Mesodermal cell (in vitro differentiated cells): Measurements from ENCODE around the gene RSPH4A.
"Not testable (repeated sequence)": the region's sequence is repeated elsewhere in the genome, so short reads cannot be mapped to it uniquely, and the experiment has no call there.

Source experiments
- H3K27ac ChIP-seq: 2 replicates; pipeline ENCODE4 v1.7.0; 2013; ENCODE audit warnings: mild to moderate bottlenecking, low read depth, low read length, moderate library complexity; ENCODE audit not compliant: severe bottlenecking
- H3K36me3 ChIP-seq: 2 replicates; pipeline ENCODE4 v1.7.1; 2013; ENCODE audit warnings: mild to moderate bottlenecking, low read length, moderate library complexity; ENCODE audit not compliant: control insufficient read depth, insufficient read depth
- H3K4me1 ChIP-seq: one replicate; pipeline ENCODE4 v1.7.1; 2013; ENCODE audit warnings: mild to moderate bottlenecking, low read length; ENCODE audit not compliant: insufficient read depth, control insufficient read depth, poor library complexity, severe bottlenecking
- H3K4me3 ChIP-seq: 2 replicates; pipeline ENCODE4 v1.7.0; 2013; ENCODE audit warnings: low read length, control low read depth, mild to moderate bottlenecking; ENCODE audit not compliant: insufficient read depth, poor library complexity, severe bottlenecking; ENCODE audit errors: extremely low read depth
- H3K9me3 ChIP-seq: 2 replicates; pipeline ENCODE4 v1.7.1; 2013; ENCODE audit warnings: mild to moderate bottlenecking, low read length, moderate library complexity; ENCODE audit not compliant: control insufficient read depth
- WGBS, 2 experiments: methylation state at CpG; one replicate each; pipeline ENCODE4 v1.1.5; 2013; ENCODE audit warnings: missing lambda C conversion rate in 2 of 2; ENCODE audit not compliant: insufficient coverage in 2 of 2; 5-methylcytosine and 5-hydroxymethylcytosine counted together

The RSPH4A gene

DNA sequence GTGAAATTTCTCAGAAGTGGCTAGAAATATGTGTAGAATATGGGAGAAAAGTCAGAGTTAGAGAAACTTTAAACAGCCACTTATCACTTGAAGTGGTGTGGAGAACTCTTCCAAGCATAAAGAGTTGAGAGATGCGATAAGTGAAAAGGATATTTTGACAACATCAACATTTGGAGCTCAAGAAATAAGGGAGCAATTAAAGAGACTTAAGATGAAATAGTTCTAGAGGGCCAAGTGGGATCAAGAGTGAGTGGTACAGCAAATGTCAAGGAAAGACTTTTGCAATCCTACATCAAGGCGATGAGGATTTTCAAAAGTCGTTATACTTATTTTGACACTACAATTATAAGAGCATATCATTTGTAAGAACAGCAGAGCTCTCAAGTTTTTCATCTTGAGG lies 9.6 kb downstream of the RSPH4A start:
- H3K4me1 ChIP-seq, result no peaks in the 10 kb centered on the region
- no peak overlapping the region for H3K27ac ChIP-seq
- no peak overlapping the region for H3K4me3 ChIP-seq
- H3K9me3 ChIP-seq, result no peaks in the 10 kb centered on the region
- no peaks in the 10 kb centered on the region for H3K36me3 ChIP-seq
- 100% methylated on average over 1 of the region's 3 CpGs for WGBS, 2 experiments

DNA sequence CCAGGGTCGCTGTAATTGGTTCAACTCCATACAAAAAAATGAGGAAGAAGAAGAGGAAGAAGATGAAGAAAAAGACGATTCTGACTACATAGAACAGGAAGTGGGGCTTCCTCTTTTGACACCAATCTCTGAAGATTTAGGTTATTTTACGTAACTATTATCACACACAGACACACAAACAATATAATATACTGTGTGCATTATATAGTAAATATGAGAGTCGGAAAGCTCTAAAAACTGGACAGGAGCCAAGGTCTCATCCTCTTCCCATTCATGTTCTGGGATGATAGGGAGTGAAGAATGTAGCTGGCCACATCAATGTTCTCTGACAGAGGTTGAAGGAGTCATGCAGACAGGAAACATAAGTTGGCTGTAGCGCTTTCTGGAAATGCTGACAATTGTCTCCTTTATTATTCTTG lies 13.3 kb downstream of the RSPH4A start:
- Histone ChIP-seq H3K4me1 (no peaks in the 10 kb centered on the region), H3K9me3 (no peaks in the 10 kb centered on the region), H3K4me3 (no peak overlapping the region), H3K27ac (no peak overlapping the region), H3K36me3 (peaks cover 20% of the 10 kb centered on the region)
- 94 to 100% methylated on average over 1 to 2 of the region's 5 CpGs for WGBS, 2 experiments

DNA sequence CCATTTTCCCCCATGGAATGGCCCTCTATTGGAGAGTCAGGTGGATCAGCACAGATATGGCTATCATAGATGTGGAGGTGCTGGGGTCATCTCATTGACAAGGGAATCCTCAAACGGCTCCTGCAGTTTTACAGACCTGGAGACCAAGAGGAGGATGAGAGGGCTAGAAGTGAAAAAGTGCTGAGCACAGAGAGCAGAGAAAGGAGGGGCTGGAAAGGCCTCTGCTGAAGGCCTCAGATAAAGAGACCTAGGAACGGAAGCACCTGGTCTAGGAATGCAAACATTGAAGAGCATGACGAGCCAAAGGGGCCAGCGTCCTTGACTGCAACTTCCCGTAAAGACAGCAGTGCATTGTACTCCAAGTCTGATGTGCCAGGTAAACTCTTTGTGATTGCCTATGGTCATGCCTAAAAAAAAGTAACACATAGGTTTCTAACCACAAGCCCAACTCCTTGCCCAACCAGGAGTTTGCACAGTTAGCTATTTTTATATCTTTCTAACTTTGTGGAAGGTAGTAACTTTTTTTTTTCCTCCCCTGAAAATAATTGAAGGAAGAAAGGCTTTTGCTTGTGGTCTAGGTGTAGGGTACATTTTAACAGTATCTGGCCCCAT lies 15.2 kb downstream of the RSPH4A start:
- Histone ChIP-seq H3K36me3 (peaks cover 24% of the 10 kb centered on the region), H3K9me3 (no peaks in the 10 kb centered on the region), H3K4me3 (no peak overlapping the region), H3K27ac (no peak overlapping the region), H3K4me1 (no peaks in the 10 kb centered on the region)
- WGBS, 2 experiments, result 92 to 95% methylated on average over 5 of the region's 5 CpGs

DNA sequence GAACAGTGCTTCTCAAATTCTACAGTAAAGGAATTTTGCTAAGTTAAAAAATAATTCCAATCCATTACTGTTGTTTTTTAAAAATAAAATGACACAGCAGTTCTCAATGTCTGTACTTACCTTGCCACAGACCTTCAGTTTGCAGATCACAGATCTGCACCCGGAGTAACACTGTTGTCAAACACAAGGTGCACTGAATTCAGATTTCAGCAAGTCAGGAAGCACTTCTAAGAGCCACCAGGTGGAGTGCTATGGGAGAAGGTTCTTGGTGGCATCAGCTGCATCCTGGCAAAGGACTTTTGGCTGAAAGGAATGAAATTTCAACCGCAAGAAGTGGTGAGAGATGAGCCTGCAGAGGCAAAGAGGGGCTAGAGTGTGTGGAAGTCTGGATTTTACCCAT lies 17.4 kb downstream of the RSPH4A start:
- Histone ChIP-seq H3K4me1 (no peaks in the 10 kb centered on the region), H3K36me3 (peaks cover 31% of the 10 kb centered on the region), H3K27ac (no peak overlapping the region), H3K9me3 (no peaks in the 10 kb centered on the region), H3K4me3 (no peak overlapping the region)
- WGBS, 2 experiments, result 83 to 100% methylated on average over 1 of the region's 2 CpGs

DNA sequence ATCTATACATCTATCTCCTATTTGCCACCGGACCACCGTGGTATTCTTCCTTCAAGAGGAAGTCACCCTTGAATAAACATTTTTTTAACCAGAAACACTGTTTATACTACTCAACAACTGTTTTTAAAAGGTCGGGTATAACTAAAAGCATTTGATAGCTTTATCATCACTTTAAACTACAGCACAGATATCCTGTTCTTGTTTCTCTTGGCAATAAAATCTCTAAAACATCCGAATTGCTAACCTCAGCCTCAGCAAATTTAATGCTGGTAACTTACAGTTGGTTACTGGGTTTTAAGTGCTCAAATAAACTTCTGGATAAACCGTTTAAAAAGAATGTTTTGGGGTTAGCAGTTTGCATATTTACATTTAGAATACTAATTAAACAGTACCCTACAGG lies 31.9 kb downstream of the RSPH4A start:
- peaks cover 22% of the 10 kb centered on the region for H3K36me3 ChIP-seq
- 78 to 100% methylated on average over 1 to 3 of the region's 5 CpGs for WGBS, 2 experiments
- H3K27ac ChIP-seq, result no peak overlapping the region
- no peaks in the 10 kb centered on the region for H3K4me1 ChIP-seq
- no peak overlapping the region for H3K4me3 ChIP-seq
- H3K9me3 ChIP-seq, result no peaks in the 10 kb centered on the region

DNA sequence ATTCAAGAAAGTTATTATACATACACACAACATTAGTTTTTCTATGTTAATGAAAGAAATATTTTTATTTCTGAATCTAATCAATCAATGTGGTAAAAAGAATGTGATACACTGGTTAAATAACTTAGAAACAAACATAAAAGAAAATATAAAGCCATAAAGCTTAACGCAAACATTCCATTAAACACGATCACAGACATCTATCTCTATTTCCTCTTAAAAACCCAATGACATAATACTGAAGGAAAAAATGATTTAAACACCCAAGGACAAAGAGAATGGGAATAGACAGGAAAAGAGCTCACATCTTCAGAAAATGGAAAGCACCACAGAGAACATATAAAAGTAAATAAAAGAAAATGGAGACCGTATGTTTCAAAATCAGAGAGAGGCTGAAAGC lies 32.9 kb downstream of the RSPH4A start:
- WGBS, 2 experiments, result 100% methylated on average over 1 of the region's 3 CpGs; no CpG with 5 or more reads in 1 of the 2 experiments

DNA sequence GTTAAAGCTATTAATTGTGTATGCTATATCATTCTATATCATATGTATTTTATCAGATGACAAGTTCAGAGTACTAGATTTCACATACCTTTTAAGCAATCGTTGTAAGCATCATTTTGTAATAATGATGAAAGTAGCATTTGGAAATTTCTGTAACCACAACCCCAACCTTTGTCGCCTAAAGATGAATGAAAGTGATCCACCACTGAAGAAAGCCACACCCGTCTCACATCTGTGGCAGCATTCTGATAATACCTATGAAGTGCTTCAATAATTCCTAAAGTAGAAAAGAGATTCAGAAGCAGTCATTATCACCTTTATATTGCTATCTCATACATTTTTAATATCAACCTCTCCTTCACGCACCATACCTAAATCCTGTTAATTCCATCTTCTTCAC lies 35.6 kb downstream of the RSPH4A start:
- Histone ChIP-seq H3K36me3 (peaks cover 6% of the 10 kb centered on the region), H3K4me1 (no peaks in the 10 kb centered on the region), H3K9me3 (no peaks in the 10 kb centered on the region), H3K27ac (no peak overlapping the region), H3K4me3 (no peak overlapping the region)
- 94 to 100% methylated on average over 1 to 2 of the region's 4 CpGs for WGBS, 2 experiments

More for the DNA sequence above, 32.9 kb downstream of the RSPH4A start:
- Histone ChIP-seq H3K9me3 (no peaks in the 10 kb centered on the region), H3K4me3 (no peak overlapping the region), H3K36me3 (peaks cover 22% of the 10 kb centered on the region), H3K27ac (no peak overlapping the region), H3K4me1 (no peaks in the 10 kb centered on the region)

DNA sequence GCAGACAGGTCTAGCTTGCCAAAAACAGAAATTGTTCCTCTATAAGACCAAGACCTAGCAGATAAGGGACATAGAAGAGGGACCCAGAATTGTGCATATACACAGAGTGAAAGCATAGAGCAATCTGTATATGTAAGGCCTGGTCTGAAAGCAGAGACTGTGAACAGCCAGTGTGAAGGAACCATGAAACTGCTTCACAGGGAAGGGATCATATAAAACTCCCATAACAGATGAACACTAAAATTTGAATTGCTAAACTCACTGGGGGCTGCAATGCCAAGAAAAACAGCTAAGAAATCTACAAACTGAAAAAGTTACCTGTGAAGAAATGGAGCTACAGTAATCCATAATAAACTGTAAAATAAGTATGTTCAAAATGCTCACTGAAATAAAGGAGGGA lies 45.3 kb downstream of the RSPH4A start:
- no peak overlapping the region for H3K27ac ChIP-seq
- no peaks in the 10 kb centered on the region for H3K4me1 ChIP-seq
- no peaks in the 10 kb centered on the region for H3K9me3 ChIP-seq
- no peak overlapping the region for H3K4me3 ChIP-seq
- no peaks in the 10 kb centered on the region for H3K36me3 ChIP-seq

DNA sequence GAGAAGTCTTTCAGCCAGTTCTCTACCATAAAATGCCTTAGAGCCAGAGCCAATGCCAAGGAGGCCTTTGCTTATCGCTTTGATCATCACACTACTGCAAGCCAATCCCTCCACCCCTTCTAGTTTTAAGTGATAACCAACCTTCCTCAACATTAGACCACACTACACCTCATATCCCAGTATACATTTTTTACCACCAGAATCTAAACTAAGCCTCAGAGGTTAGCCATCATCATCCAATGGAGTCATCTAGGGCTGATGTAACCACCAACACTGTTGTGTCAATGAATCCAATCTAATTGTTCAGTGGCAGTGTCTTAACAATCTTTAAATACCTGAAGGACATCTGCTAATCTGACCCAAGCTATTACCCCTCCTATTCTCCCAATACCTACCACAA lies 45.9 kb downstream of the RSPH4A start:
- Histone ChIP-seq H3K4me1 (no peaks in the 10 kb centered on the region), H3K27ac (no peak overlapping the region), H3K9me3 (no peaks in the 10 kb centered on the region), H3K4me3 (no peak overlapping the region), H3K36me3 (no peaks in the 10 kb centered on the region)
- 83 to 90% methylated on average over 1 of the region's 1 CpG for WGBS, 2 experiments

DNA sequence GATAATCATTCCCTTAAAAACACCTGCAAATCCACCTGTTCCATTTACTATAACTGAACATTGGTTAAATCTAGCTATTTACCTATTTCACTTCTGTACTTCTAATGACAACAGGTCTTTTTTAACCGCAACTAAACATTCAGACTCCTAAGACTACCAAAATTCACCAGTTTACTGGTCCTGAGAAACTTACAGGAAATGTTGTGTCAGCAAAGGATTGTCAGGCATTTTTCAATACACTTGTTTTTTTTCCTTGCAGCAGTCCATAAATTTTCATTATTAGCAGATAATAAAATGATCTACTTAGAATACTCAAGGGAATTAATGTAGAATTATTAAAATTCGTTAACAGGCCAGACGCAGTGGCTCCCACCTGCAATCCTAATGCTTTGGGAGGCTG lies 47.0 kb downstream of the RSPH4A start:
- 100% methylated on average over 1 of the region's 3 CpGs; no CpG with 5 or more reads in 1 of the 2 experiments for WGBS, 2 experiments
- H3K4me1 ChIP-seq, result no peaks in the 10 kb centered on the region
- H3K4me3 ChIP-seq, result no peak overlapping the region
- H3K27ac ChIP-seq, result no peak overlapping the region
- H3K9me3 ChIP-seq, result no peaks in the 10 kb centered on the region
- no peaks in the 10 kb centered on the region for H3K36me3 ChIP-seq

DNA sequence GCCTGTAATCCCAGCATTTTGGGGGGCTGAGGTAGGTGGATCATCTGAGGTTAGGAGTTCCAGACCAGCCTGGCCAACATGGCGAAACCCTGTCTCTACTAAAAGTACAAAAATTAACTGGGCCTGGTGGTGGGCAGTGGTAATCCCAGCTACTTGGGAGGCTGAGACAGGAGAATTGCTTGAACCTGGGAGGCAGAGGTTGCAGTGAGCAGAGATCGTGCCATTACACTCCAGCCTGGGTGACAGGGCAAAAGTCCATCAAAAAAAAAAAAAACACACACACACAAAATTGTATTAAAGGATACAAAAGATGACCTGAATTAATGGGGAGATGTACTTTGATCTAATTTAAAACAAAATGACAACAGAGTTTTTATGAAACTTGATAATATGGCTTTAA lies 47.9 kb downstream of the RSPH4A start:
- H3K4me1 ChIP-seq, H3K36me3 ChIP-seq, H3K9me3 ChIP-seq, H3K4me3 ChIP-seq, H3K27ac ChIP-seq: not testable (repeated sequence)
- WGBS, 2 experiments, result no CpG with 5 or more reads among the region's 2 CpGs
